ENCODE data around the gene INTS1.

DNA sequence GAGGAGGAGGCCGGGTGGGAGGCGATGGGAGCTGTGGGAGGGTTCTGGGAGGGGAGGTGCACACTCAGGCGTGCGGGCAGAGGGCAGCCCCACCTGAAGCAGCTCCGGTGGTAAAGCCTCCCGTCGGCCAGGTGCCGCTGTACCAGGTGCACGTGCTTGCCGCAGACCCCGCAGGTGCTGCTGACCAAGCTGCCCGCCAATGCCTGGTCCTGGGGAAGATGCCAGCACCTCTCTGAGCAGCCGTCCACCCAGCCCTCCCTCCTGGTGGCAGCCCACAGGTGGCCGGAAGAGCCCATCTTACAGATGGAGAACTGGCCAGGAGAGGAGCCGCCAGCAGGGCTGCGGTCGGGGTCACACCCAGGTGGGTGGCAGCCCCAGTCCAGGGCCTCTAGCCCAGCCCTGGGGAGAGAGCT is 57.6 kb downstream of the INTS1 start:
- TF ChIP-seq, protein P1, sequence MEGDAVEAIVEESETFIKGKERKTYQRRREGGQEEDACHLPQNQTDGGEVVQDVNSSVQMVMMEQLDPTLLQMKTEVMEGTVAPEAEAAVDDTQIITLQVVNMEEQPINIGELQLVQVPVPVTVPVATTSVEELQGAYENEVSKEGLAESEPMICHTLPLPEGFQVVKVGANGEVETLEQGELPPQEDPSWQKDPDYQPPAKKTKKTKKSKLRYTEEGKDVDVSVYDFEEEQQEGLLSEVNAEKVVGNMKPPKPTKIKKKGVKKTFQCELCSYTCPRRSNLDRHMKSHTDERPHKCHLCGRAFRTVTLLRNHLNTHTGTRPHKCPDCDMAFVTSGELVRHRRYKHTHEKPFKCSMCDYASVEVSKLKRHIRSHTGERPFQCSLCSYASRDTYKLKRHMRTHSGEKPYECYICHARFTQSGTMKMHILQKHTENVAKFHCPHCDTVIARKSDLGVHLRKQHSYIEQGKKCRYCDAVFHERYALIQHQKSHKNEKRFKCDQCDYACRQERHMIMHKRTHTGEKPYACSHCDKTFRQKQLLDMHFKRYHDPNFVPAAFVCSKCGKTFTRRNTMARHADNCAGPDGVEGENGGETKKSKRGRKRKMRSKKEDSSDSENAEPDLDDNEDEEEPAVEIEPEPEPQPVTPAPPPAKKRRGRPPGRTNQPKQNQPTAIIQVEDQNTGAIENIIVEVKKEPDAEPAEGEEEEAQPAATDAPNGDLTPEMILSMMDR (conservative IDR thresholded peaks at IDR 0.05), result no peak
- TF ChIP-seq ZFX (IDR thresholded peaks at IDR 0.05), result no peak

Measured in C4-2B (cell line).